GM12891 (cell line): ENCODE data around the gene RNFT2.

Experiments used
- DNase-seq: peaks from one replicate; pipeline ENCODE4 v3.0.0; 2011; ENCODE audit warnings: low spot score; ENCODE audit not compliant: insufficient read length
- FAIRE-seq: peaks from 2 replicates; lab custom pipeline; 2011; peaks lifted over from hg19 to GRCh38; lab: Jason Lieb, UNC
- PAX5 ChIP-seq: IDR thresholded peaks from 2 replicates; pipeline ENCODE4 v1.6.1; 2011; ENCODE audit warnings: low read length, moderate library complexity, mild to moderate bottlenecking; ENCODE audit not compliant: insufficient read depth, severe bottlenecking
- POLR2A ChIP-seq: IDR thresholded peaks from 2 replicates; pipeline ENCODE4 v1.6.1; 2011; ENCODE audit warnings: low read depth, low read length, control low read depth
- POLR2AphosphoS5 ChIP-seq: IDR thresholded peaks from 2 replicates; pipeline ENCODE4 v1.6.1; 2011; ENCODE audit warnings: low read depth, low read length, control low read depth
- POU2F2 ChIP-seq: IDR thresholded peaks from 2 replicates; pipeline ENCODE4 v1.6.1; 2011; ENCODE audit warnings: low read depth, mild to moderate bottlenecking, control low read depth, low read length, moderate library complexity
- SPI1 ChIP-seq: IDR thresholded peaks from 2 replicates; pipeline ENCODE4 v1.6.1; 2011; ENCODE audit warnings: low read depth, low read length, control low read depth
- TAF1 ChIP-seq: IDR thresholded peaks from 2 replicates; pipeline ENCODE4 v1.6.1; 2011; ENCODE audit warnings: low read depth, low read length, control low read depth

RNFT2 gene

GRCh38 chr12:116820064-116820656 is 82.0 kb downstream of the RNFT2 start:
- TF ChIP-seq SPI1, result no peak
- TF ChIP-seq TAF1, result no peak
- no peak for TF ChIP-seq POLR2A
- no peak for TF ChIP-seq POLR2AphosphoS5
- TF ChIP-seq POU2F2, result no peak
- no peak for TF ChIP-seq PAX5
- DNase-seq (no peak), FAIRE-seq (peak; percentile 16)

GRCh38 chr12:116821291-116821690 is 83.2 kb downstream of the RNFT2 start:
- no peak for FAIRE-seq
- no peak for DNase-seq
- no peak for TF ChIP-seq POU2F2
- TF ChIP-seq POLR2A, result no peak

- DNase-seq, result no peak
- no peak for TF ChIP-seq SPI1
- TF ChIP-seq POLR2A, result no peak
- TF ChIP-seq POLR2AphosphoS5, result no peak
- TF ChIP-seq TAF1, result no peak
- TF ChIP-seq PAX5, result no peak
- no peak for TF ChIP-seq POU2F2
- FAIRE-seq, result no peak
These were observed 89.3 kb downstream of the RNFT2 start for GRCh38 chr12:116827432-116827831.

- DNase-seq (no peak), FAIRE-seq (no peak)
These were observed 94.2 kb downstream of the RNFT2 start for GRCh38 chr12:116832353-116832752.

GRCh38 chr12:116833474-116833873 is 95.4 kb downstream of the RNFT2 start:
- no peak for DNase-seq
- no peak for FAIRE-seq
- no peak for TF ChIP-seq SPI1
- no peak for TF ChIP-seq POU2F2
- no peak for TF ChIP-seq PAX5
- no peak for TF ChIP-seq POLR2AphosphoS5
- TF ChIP-seq POLR2A, result no peak
- TF ChIP-seq TAF1, result no peak

More at GRCh38 chr12:116832353-116832752, 94.2 kb downstream of the RNFT2 start:
- no peak for TF ChIP-seq POLR2AphosphoS5
- TF ChIP-seq POU2F2, result no peak
- no peak for TF ChIP-seq POLR2A
- no peak for TF ChIP-seq TAF1
- no peak for TF ChIP-seq SPI1
- TF ChIP-seq PAX5, result no peak

GRCh38 chr12:116835484-116835883 is 97.4 kb downstream of the RNFT2 start:
- TF ChIP-seq POU2F2 (no peak), POLR2A (no peak), POLR2AphosphoS5 (no peak), TAF1 (no peak), PAX5 (no peak), SPI1 (no peak)
- DNase-seq (no peak), FAIRE-seq (no peak)

GRCh38 chr12:116837097-116837496 is 99.0 kb downstream of the RNFT2 start:
- DNase-seq (no peak), FAIRE-seq (no peak)
- TF ChIP-seq POLR2A, result no peak
- no peak for TF ChIP-seq SPI1
- no peak for TF ChIP-seq PAX5
- no peak for TF ChIP-seq POU2F2
- TF ChIP-seq TAF1, result no peak
- no peak for TF ChIP-seq POLR2AphosphoS5

GRCh38 chr12:116838365-116838764 is 100.2 kb downstream of the RNFT2 start:
- FAIRE-seq (peak; percentile 43), DNase-seq (no peak)
- TF ChIP-seq SPI1 (no peak), POLR2A (no peak), PAX5 (no peak), POLR2AphosphoS5 (no peak), POU2F2 (no peak), TAF1 (no peak)

- TF ChIP-seq PAX5, result no peak
- no peak for TF ChIP-seq POLR2AphosphoS5
- no peak for TF ChIP-seq TAF1
- no peak for TF ChIP-seq POLR2A
- TF ChIP-seq SPI1, result no peak
- FAIRE-seq (no peak), DNase-seq (no peak)
These were observed 101.2 kb downstream of the RNFT2 start for GRCh38 chr12:116839287-116839830.

GRCh38 chr12:116843085-116843484 is 105.0 kb downstream of the RNFT2 start:
- DNase-seq (no peak), FAIRE-seq (no peak)
- TF ChIP-seq SPI1, result no peak
- TF ChIP-seq TAF1, result no peak
- no peak for TF ChIP-seq POLR2A
- TF ChIP-seq POU2F2, result no peak
- no peak for TF ChIP-seq PAX5
